Trophoblast cell (in vitro differentiated cells and primary cell): Measurements from ENCODE around the gene SLC7A5.
"Not testable (repeated sequence)": the region's sequence is repeated elsewhere in the genome, so short reads cannot be mapped to it uniquely, and the experiment has no call there.

Source experiments
- DNase-seq, 2 donors: peaks; one replicate each; pipeline ENCODE4 v3.0.0-alpha.2; 2016
- H2AFZ ChIP-seq: 2 replicates; pipeline ENCODE4 v1.6.1; 2013; ENCODE audit warnings: low read length, moderate library complexity, mild to moderate bottlenecking; ENCODE audit not compliant: insufficient read depth, poor library complexity
- H2AK5ac ChIP-seq: 2 replicates; pipeline ENCODE4 v1.6.1; 2013; ENCODE audit warnings: mild to moderate bottlenecking, low read length
- H2BK120ac ChIP-seq: 2 replicates; pipeline ENCODE4 v1.6.1; 2013; ENCODE audit warnings: low read length, mild to moderate bottlenecking, moderate library complexity; ENCODE audit not compliant: insufficient read depth, poor library complexity
- H2BK12ac ChIP-seq: 2 replicates; pipeline ENCODE4 v1.6.1; 2013; ENCODE audit warnings: mild to moderate bottlenecking, low read length, moderate library complexity
- H2BK5ac ChIP-seq: 2 replicates; pipeline ENCODE4 v1.6.1; 2013; ENCODE audit warnings: low read length, low read depth, moderate library complexity, mild to moderate bottlenecking; ENCODE audit not compliant: poor library complexity
- H3K14ac ChIP-seq: 2 replicates; pipeline ENCODE4 v1.6.1; 2013; ENCODE audit warnings: mild to moderate bottlenecking, low read length
- H3K18ac ChIP-seq: 2 replicates; pipeline ENCODE4 v1.6.1; 2013; ENCODE audit warnings: mild to moderate bottlenecking, low read length
- H3K23ac ChIP-seq: 2 replicates; pipeline ENCODE4 v1.6.1; 2013; ENCODE audit warnings: low read length
- H3K27ac ChIP-seq: 2 replicates; pipeline ENCODE4 v1.5.1; 2013; ENCODE audit warnings: low read depth, mild to moderate bottlenecking, inconsistent platforms, low read length, moderate library complexity
- H3K27me3 ChIP-seq: 2 replicates; pipeline ENCODE4 v1.6.1; 2013; ENCODE audit warnings: inconsistent platforms, mild to moderate bottlenecking, low read length, moderate library complexity; ENCODE audit not compliant: insufficient read depth
- H3K36me3 ChIP-seq, 2 experiments: 1 replicate in 1 of 2; 2 replicates in 1 of 2; pipeline ENCODE4 v1.6.1; 2013; ENCODE audit warnings: low read length in 2 of 2, mild to moderate bottlenecking in 2 of 2, moderate library complexity in 1 of 2; ENCODE audit not compliant: insufficient read depth in 2 of 2, control insufficient read depth in 1 of 2
- H3K4ac ChIP-seq: 2 replicates; pipeline ENCODE4 v1.6.1; 2013; ENCODE audit warnings: low read depth, mild to moderate bottlenecking, low read length, moderate library complexity
- H3K4me1 ChIP-seq, 2 experiments: 1 replicate in 1 of 2; 2 replicates in 1 of 2; pipeline ENCODE4 v1.6.1; 2013; ENCODE audit warnings: low read length in 2 of 2, mild to moderate bottlenecking in 2 of 2, moderate library complexity in 1 of 2; ENCODE audit not compliant: insufficient read depth in 2 of 2, control insufficient read depth in 1 of 2
- H3K4me2 ChIP-seq: 2 replicates; pipeline ENCODE4 v1.6.1; 2013; ENCODE audit warnings: inconsistent platforms, mild to moderate bottlenecking, low read length, moderate library complexity
- H3K4me3 ChIP-seq: 2 replicates; pipeline ENCODE4 v1.5.1; 2013; ENCODE audit warnings: mild to moderate bottlenecking, low read depth, low read length, inconsistent platforms
- H3K79me1 ChIP-seq: one replicate; pipeline ENCODE4 v1.6.1; 2013; ENCODE audit warnings: low read length
- H3K79me2 ChIP-seq: 2 replicates; pipeline ENCODE4 v1.6.1; 2013; ENCODE audit warnings: low read length, mild to moderate bottlenecking; ENCODE audit not compliant: control insufficient read depth, insufficient read depth, poor library complexity
- H3K9ac ChIP-seq: 2 replicates; pipeline ENCODE4 v1.6.1; 2013; ENCODE audit warnings: mild to moderate bottlenecking, low read length
- H3K9me3 ChIP-seq: 2 replicates; pipeline ENCODE4 v1.6.1; 2013; ENCODE audit warnings: low read depth, mild to moderate bottlenecking, control low read depth, inconsistent platforms, low read length; ENCODE audit not compliant: insufficient read depth
- H4K12ac ChIP-seq: 2 replicates; pipeline ENCODE4 v1.6.1; 2013; ENCODE audit warnings: low read depth, mild to moderate bottlenecking, low read length, moderate library complexity
- H4K8ac ChIP-seq: 2 replicates; pipeline ENCODE4 v1.6.1; 2013; ENCODE audit warnings: low read depth, mild to moderate bottlenecking, low read length, moderate library complexity
- H4K91ac ChIP-seq: one replicate; pipeline ENCODE4 v1.6.1; 2013; ENCODE audit warnings: low read depth, mild to moderate bottlenecking, low read length, moderate library complexity
- WGBS: extraction: QIAGEN DNeasy Blood & Tissue Kit; methylation state at CpG from one replicate; pipeline ENCODE4 v1.1.7; 2013; ENCODE audit warnings: missing lambda C conversion rate; ENCODE audit not compliant: insufficient read length, insufficient coverage; ENCODE audit errors: extremely low coverage; 5-methylcytosine and 5-hydroxymethylcytosine counted together

The SLC7A5 gene

DNA sequence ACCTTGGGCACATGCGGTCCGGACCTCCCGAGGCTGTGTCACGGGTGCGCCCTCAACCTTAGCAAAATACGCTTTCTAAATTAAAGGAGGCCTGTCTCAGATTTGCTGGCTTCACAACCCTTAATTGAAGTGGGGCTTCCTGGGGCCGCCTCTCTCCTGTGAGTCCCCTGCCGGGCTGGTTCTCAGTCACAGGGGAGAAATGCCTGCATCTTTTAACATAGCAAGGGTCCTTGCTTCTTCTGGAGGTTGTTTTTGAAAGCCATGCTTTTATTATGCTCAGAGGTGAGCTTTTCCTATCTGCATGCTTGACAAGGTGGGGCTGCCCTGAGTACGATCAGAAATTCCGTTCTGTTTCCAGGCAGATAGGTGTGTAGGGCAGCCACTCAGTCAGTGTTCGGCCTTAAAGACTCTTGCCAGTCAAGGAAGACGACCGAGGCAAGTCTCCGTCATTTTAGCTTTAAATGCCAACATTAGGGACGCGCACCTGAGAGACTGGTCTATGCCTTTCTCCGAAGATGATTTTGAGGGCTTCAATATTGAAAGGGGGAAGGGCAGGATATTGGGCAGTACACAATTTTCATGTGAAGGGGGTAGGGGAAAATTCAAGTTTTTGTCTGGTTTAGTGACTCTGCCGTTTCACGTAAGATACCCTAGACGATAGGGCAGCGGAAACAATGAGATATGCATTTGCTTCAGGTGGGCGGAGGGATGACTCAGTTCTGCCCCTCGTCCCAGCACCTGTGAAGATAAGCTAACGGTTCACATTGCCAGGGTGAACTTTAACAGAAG, 5.5 kb upstream of the SLC7A5 start:
- H3K18ac ChIP-seq = no peak overlapping the region
- H2BK5ac ChIP-seq = no peak overlapping the region
- no peaks in the 10 kb centered on the region for H3K36me3 ChIP-seq
- H3K27me3 ChIP-seq = no peaks in the 10 kb centered on the region
- no peak overlapping the region for H3K23ac ChIP-seq
- H4K12ac ChIP-seq = no peak overlapping the region
- no peak overlapping the region for H3K14ac ChIP-seq
- no peak overlapping the region for H2AK5ac ChIP-seq
- no peak overlapping the region for H3K4me2 ChIP-seq
- H3K4ac ChIP-seq = no peak overlapping the region
- H3K79me1 ChIP-seq = peaks cover 18% of the 10 kb centered on the region
- H3K9me3 ChIP-seq = peaks cover 5% of the 10 kb centered on the region
- no peak overlapping the region for H3K27ac ChIP-seq
- peak overlapping the region; percentile 23 for H2BK12ac ChIP-seq
- H3K9ac ChIP-seq = no peak overlapping the region
- peaks cover 4% of the 10 kb centered on the region for H3K79me2 ChIP-seq
- H4K91ac ChIP-seq = no peak overlapping the region
- no peak for DNase-seq
- no peak overlapping the region for H2AFZ ChIP-seq
- no CpG with 5 or more reads among the region's 24 CpGs for WGBS
- peaks cover 20 to 21% of the 10 kb centered on the region in 2 experiments for H3K4me1 ChIP-seq
- H4K8ac ChIP-seq = no peak overlapping the region
- no peak overlapping the region for H3K4me3 ChIP-seq
- no peak overlapping the region for H2BK120ac ChIP-seq

DNA sequence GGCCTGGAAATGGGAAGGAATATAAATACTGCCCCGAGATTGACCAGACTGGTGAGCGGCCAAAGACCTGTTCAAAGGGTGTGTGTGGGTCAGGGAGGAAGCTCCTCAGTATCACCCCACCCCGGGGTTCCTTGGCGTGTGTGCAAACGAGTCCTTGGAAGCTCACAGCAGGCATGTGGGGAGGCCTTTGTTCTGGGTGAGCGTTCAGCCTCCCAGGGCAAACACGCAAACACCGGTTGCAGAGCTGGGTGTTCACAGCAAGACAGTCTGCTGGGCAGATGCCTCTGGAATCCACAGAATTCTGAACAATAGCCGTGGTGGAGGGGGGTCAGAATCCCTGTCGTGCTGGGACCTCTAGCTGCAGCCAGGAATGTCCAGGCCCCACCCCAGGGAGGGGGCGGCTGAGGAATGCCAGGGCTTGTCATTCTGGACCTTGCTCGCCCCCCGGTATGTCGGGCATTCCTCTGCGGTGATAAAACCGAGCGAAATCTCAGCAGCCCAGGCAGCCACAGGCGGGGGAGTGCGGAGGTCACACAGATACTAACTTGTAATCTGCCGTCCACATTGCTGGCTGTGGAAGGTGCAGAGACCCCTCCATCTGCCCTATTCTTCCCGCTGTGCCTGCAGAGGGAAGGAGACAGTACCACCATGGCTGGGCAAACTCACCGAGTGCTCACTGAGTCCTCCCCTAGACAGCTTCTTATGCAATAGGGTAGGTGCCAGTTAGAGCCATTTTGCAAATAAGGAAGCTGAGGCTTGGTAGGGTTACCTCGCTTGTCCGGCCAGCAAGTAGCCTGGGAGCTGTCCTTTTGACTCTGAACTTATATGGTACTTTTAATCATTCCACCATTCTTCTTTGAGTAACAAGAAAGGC, 1.3 kb upstream of the SLC7A5 start:
- peak overlapping the region; percentile 95 for H4K8ac ChIP-seq
- peak overlapping the region; percentile 99 for H2BK5ac ChIP-seq
- H3K4ac ChIP-seq = peak overlapping the region; percentile 9
- H3K18ac ChIP-seq = peak overlapping the region; percentile 98
- DNase-seq = peak; percentile 61 to 72
- not testable (repeated sequence) for H3K36me3 ChIP-seq, H3K23ac ChIP-seq, H3K9me3 ChIP-seq, H4K12ac ChIP-seq, H3K9ac ChIP-seq, H3K27me3 ChIP-seq, H3K4me3 ChIP-seq
- peaks cover 36% of the 10 kb centered on the region for H3K79me1 ChIP-seq
- H3K27ac ChIP-seq = peak overlapping the region; percentile 97
- H4K91ac ChIP-seq = peak overlapping the region; percentile 99
- H2AK5ac ChIP-seq = peak overlapping the region; percentile 99
- H3K4me2 ChIP-seq = peak overlapping the region; percentile 40
- H2AFZ ChIP-seq = peak overlapping the region; percentile 62
- H3K14ac ChIP-seq = peak overlapping the region; percentile 86
- H3K79me2 ChIP-seq = peaks cover 28% of the 10 kb centered on the region
- WGBS = no CpG with 5 or more reads among the region's 24 CpGs
- H2BK12ac ChIP-seq = peak overlapping the region; percentile 98
- peaks cover 30 to 34% of the 10 kb centered on the region in 2 experiments for H3K4me1 ChIP-seq
- peak overlapping the region; percentile 97 for H2BK120ac ChIP-seq

DNA sequence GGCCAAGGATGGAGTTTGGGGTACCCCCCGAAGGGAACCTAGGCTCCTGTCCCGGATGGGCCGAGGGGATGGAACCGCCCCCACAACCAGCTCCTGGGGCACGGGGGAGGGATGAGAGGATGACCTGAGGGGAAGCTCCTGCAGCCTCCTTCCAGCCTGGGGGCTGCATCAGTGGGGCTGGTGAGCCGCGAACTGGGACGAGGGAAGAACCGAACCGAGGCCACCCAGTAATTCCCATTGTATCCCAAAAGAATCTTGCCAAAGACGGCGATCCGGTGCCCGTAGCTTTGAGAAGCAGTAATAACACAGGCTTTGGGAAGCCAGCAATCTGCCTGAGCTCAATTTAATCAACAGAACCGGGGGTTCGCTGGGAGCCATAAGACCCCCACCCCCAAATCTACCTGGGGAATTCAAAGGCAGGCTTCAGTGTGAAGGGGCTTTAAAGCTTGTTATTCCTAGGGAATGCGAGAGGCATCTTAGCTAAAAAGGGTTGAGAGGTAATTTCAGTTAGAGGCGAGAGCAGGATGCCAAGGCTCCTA, 641 bp upstream of the SLC7A5 start:
- no CpG with 5 or more reads among the region's 18 CpGs for WGBS
- not testable (repeated sequence) for H3K23ac ChIP-seq, H3K9ac ChIP-seq, H3K4me3 ChIP-seq, H3K9me3 ChIP-seq, H4K12ac ChIP-seq, H3K27me3 ChIP-seq, H3K36me3 ChIP-seq, DNase-seq
- Histone ChIP-seq H4K91ac (peak overlapping the region; percentile 97), H3K27ac (peak overlapping the region; percentile 97), H4K8ac (peak overlapping the region; percentile 53), H2BK5ac (peak overlapping the region; percentile 95), H2AFZ (peak overlapping the region; percentile 59), H3K14ac (peak overlapping the region; percentile 86), H3K79me1 (peaks cover 36% of the 10 kb centered on the region), H3K79me2 (peaks cover 29% of the 10 kb centered on the region), H3K4ac (peak overlapping the region; percentile 95), H3K18ac (peak overlapping the region; percentile 91), H3K4me2 (peak overlapping the region; percentile 36), H2BK12ac (peak overlapping the region; percentile 98), H2AK5ac (peak overlapping the region; percentile 97), H2BK120ac (peak overlapping the region; percentile 97), H3K4me1 (peaks cover 29 to 31% of the 10 kb centered on the region in 2 experiments)

DNA sequence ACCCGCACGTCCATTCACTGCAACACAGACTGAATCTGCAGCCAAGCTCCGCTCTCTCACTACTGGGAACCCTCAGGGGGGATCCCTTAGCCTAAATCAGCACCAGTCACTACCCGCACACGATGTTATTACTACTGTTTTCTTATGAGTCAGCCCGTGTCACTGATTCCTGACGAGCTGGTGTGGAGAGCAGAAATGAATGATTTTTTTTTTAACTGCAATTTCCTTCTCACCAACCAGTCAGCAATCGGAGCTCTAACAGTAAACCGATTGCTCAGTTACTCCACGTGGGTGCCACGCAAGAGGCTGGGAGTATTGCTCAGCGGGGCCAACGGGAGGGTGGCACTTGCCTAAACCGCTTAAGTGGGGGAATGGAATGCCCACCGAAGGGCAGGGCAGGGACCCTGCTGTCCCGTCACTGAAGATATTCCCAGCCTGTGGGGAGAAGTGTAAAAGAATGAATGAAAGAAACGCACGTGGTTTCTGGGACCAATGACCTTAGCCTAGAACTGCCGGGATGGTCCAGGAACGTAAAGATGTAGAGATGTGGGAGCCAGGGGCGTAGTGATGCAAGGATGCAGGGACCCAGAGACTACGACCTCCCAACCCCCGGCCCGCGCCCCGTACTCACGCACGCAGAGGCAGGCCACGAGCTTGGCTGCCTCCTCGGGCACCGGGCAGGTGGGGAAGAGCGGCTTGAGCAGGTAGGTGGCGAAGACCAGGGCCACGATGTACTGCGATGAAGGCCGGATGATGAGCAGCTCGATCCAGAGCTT, 865 bp downstream of the SLC7A5 start:
- not testable (repeated sequence) for H4K8ac ChIP-seq, H2AFZ ChIP-seq, H2BK12ac ChIP-seq, H4K12ac ChIP-seq, H3K23ac ChIP-seq, H2BK120ac ChIP-seq, H2AK5ac ChIP-seq, H4K91ac ChIP-seq, H3K9me3 ChIP-seq, H3K14ac ChIP-seq, H3K27me3 ChIP-seq
- WGBS = no CpG with 5 or more reads among the region's 37 CpGs
- Histone ChIP-seq H3K18ac (peak overlapping the region; percentile 61), H2BK5ac (peak overlapping the region; percentile 41), H3K4me3 (peak overlapping the region; percentile 93), H3K4ac (peak overlapping the region; percentile 93), H3K4me1 (peaks cover 27 to 28% of the 10 kb centered on the region in 2 experiments), H3K27ac (peak overlapping the region; percentile 59), H3K79me2 (peaks cover 35% of the 10 kb centered on the region), H3K9ac (peak overlapping the region; percentile 65), H3K79me1 (peaks cover 36% of the 10 kb centered on the region), H3K4me2 (peak overlapping the region; percentile 85), H3K36me3 (peaks cover 9 to 16% of the 10 kb centered on the region in 2 experiments)
- peak; percentile 72 to 90 for DNase-seq
